Dermis blood vessel endothelial cell (primary cell): ENCODE measurements around the gene NANS. TPM values are rescaled to one million over a fixed set of nuclear protein-coding genes. Genes with fewer than 3 reads are reported as not detected.
"Not testable (repeated sequence)": the region's sequence is repeated elsewhere in the genome, so short reads cannot be mapped to it uniquely, and the experiment has no call there.

Experiments
- DNase-seq: peaks from one replicate; pipeline ENCODE4 v3.0.0; 2010
- total RNA-seq: library from RNA; depleted of rRNA; stranded (reverse); fragments of >200 nt; gene quantifications from 2 replicates; pipeline ENCODE4 v1.2.3, GENCODE V29; 2014

The NANS gene
- total RNA-seq, 1 donor from 2014 or later, result 139 TPM

GRCh38 chr9:98101868-98102273 lies 45.3 kb downstream of the NANS start:
- DNase-seq, result no peak

GRCh38 chr9:98104445-98104881 lies 47.9 kb downstream of the NANS start:
- DNase-seq, result no peak

GRCh38 chr9:98105006-98105405 lies 48.5 kb downstream of the NANS start:
- DNase-seq, result no peak

- no peak for DNase-seq
Measured at GRCh38 chr9:98107926-98108325, 51.4 kb downstream of the NANS start.

GRCh38 chr9:98108531-98109031 lies 52.0 kb downstream of the NANS start:
- DNase-seq, result no peak

GRCh38 chr9:98109052-98109451 lies 52.5 kb downstream of the NANS start:
- no peak for DNase-seq

- DNase-seq, result not testable (repeated sequence)
Measured at GRCh38 chr9:98117097-98117496, 60.6 kb downstream of the NANS start.

GRCh38 chr9:98117984-98118639 lies 61.6 kb downstream of the NANS start:
- DNase-seq, result peak; percentile 21

GRCh38 chr9:98118640-98119601 lies 62.4 kb downstream of the NANS start, which contains the start of gene TRIM14:
Gene TRIM14, minus strand, starts transcription at chr9:98119222. Its CDS starts 34 bp downstream, at chr9:98119188.
- peak; percentile 53 for DNase-seq

- DNase-seq, result no peak
Measured at GRCh38 chr9:98120476-98120875, 63.9 kb downstream of the NANS start.

GRCh38 chr9:98121058-98121457 lies 64.5 kb downstream of the NANS start:
- DNase-seq, result peak; percentile 57

- not testable (repeated sequence) for DNase-seq
Measured at GRCh38 chr9:98124091-98124490, 67.6 kb downstream of the NANS start.

GRCh38 chr9:98124637-98125426 lies 68.3 kb downstream of the NANS start:
- DNase-seq, result no peak

GRCh38 chr9:98127226-98127625 lies 70.7 kb downstream of the NANS start:
- no peak for DNase-seq

GRCh38 chr9:98128316-98128715 lies 71.8 kb downstream of the NANS start:
- no peak for DNase-seq

GRCh38 chr9:98129451-98129881 lies 72.9 kb downstream of the NANS start:
- DNase-seq, result no peak

GRCh38 chr9:98130060-98130459 lies 73.5 kb downstream of the NANS start:
- not testable (repeated sequence) for DNase-seq

GRCh38 chr9:98130576-98131228 lies 74.2 kb downstream of the NANS start:
- no peak for DNase-seq

- no peak for DNase-seq
Measured at GRCh38 chr9:98132158-98132557, 75.6 kb downstream of the NANS start.
